Tibial artery (tissue), 4 donors: ENCODE results near the gene PLEKHA5.

Source experiments
- DNase-seq, 2 donors: peaks; one replicate each; pipeline ENCODE4 v3.0.0-alpha.2; 2019
- H3K27ac ChIP-seq, 2 donors: fragments of 200-600 bp; sonication (generic) in 1 of 2; 1 replicate in 1 of 2; 2 replicates in 1 of 2; pipeline ENCODE4 v1.5.1; 2018 to 2019; ENCODE audit warnings: mild to moderate bottlenecking in 1 of 2
- H3K27me3 ChIP-seq, 2 donors: fragments of 200-600 bp; sonication (generic) in 1 of 2; one replicate each; pipeline versions ENCODE4 v1.5.1 to v1.6.0; 2016 to 2019
- H3K36me3 ChIP-seq, 3 donors: fragments of 200-600 bp; sonication (generic) in 2 of 3; one replicate each; pipeline ENCODE4 v1.5.1; 2016 to 2019; ENCODE audit warnings: mild to moderate bottlenecking in 2 of 3
- H3K4me1 ChIP-seq, 4 donors: fragments of 200-600 bp; sonication (generic) in 2 of 4; 1 replicate in 3 of 4; 2 replicates in 1 of 4; pipeline ENCODE4 v1.5.1; 2016 to 2019
- H3K4me3 ChIP-seq, 2 donors: fragments of 200-600 bp; sonication (generic) in 1 of 2; 1 replicate in 1 of 2; 2 replicates in 1 of 2; pipeline ENCODE4 v1.5.1; 2018 to 2019; ENCODE audit warnings: mild to moderate bottlenecking in 2 of 2
- H3K9me3 ChIP-seq, 3 donors: fragments of 200-600 bp; sonication (generic) in 1 of 3; one replicate each; pipeline ENCODE4 v1.5.1; 2016 to 2019
- intact Hi-C: fragments of 100-400 bp; cut with DNase I; formaldehyde crosslinking; loops from one replicate; pipeline ENCODE4 v1.15.0; 2023; ENCODE audit warnings: low total_unique reads
- TF ChIP-seq, protein P1 (sequence below), 2 experiments: fragments of 200-600 bp in 1 of 2; fragments of 450-650 bp in 1 of 2; IDR thresholded peaks; one replicate each; pipeline ENCODE4 v1.5.1; 2017 to 2019; ENCODE audit warnings: antibody characterized with exemption in 2 of 2, mild to moderate bottlenecking in 1 of 2, moderate library complexity in 1 of 2

PLEKHA5 gene

DNA sequence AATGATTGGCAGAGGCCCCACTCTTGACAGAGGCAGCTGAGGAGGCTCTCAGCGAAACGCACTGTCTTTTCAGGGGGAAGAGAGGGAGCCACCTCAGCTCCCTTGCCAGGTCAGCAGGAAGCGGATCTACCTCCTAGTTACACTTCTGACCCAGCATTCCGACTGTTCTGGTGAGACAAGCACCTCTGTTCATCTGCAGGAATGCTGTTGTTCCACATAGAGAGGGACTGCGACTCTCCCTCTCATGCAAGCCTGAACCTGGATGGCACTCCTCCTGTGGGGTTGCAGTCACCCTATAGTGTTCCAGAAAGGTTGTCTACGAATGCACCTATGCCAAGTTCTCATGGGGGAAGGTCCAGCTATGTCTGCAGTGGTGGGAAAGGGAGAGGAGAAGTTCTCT lies 272.7 kb downstream of the PLEKHA5 start:
- Histone ChIP-seq H3K36me3 (no peaks in the 10 kb centered on the region), H3K27ac (no peak overlapping the region), H3K9me3 (no peaks in the 10 kb centered on the region), H3K4me3 (no peak overlapping the region), H3K27me3 (no peaks in the 10 kb centered on the region), H3K4me1 (peaks cover 0 to 12% (median 3%) of the 10 kb centered on the region in 4 donors)
- TF ChIP-seq, protein P1, sequence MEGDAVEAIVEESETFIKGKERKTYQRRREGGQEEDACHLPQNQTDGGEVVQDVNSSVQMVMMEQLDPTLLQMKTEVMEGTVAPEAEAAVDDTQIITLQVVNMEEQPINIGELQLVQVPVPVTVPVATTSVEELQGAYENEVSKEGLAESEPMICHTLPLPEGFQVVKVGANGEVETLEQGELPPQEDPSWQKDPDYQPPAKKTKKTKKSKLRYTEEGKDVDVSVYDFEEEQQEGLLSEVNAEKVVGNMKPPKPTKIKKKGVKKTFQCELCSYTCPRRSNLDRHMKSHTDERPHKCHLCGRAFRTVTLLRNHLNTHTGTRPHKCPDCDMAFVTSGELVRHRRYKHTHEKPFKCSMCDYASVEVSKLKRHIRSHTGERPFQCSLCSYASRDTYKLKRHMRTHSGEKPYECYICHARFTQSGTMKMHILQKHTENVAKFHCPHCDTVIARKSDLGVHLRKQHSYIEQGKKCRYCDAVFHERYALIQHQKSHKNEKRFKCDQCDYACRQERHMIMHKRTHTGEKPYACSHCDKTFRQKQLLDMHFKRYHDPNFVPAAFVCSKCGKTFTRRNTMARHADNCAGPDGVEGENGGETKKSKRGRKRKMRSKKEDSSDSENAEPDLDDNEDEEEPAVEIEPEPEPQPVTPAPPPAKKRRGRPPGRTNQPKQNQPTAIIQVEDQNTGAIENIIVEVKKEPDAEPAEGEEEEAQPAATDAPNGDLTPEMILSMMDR (IDR thresholded peaks at IDR 0.05): no peak
- intact Hi-C loops: no loop called here
- DNase-seq: no peak

DNA sequence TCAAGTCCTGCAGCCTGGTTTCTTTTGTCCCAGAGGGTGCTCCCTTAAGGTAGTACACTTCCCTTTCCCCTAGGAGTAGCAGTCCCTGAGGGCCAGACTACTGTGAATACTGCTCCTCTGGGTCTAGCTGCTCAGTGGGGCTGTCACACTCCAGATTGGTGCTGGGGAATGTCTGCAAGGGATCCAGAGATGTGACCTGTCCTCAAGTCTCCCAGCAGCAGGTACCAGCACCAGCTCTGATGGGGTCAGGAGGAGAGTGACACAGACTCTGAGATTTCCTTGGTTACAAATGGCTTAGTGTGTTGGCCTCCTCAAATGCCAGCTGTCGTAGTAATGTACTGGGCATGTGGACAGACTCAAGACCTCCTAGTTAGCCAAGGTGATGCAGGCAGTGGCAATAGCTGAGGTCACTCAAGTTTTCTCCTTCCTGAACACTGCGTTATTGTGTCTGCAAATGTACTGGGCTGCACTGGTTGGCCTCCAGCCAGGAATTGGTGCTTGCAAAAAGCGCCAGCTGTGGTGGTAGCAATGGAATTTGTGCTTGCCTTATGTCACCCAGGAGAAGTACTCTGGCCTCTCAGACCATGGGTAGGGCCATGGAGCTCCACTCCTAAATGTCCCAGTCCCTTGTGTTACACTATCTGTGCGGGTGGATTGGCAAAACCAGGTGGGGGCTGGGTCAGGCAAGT lies 273.4 kb downstream of the PLEKHA5 start:
- intact Hi-C loops: no loop called here
- Histone ChIP-seq H3K36me3 (no peaks in the 10 kb centered on the region), H3K27ac (no peak overlapping the region), H3K9me3 (no peaks in the 10 kb centered on the region), H3K4me3 (no peak overlapping the region), H3K27me3 (no peaks in the 10 kb centered on the region), H3K4me1 (peaks cover 0 to 12% (median 3%) of the 10 kb centered on the region in 4 donors)
- peak in 1 of 2 donors; percentile 81 for DNase-seq
- TF ChIP-seq, protein P1 (IDR thresholded peaks at IDR 0.05): no peak

DNA sequence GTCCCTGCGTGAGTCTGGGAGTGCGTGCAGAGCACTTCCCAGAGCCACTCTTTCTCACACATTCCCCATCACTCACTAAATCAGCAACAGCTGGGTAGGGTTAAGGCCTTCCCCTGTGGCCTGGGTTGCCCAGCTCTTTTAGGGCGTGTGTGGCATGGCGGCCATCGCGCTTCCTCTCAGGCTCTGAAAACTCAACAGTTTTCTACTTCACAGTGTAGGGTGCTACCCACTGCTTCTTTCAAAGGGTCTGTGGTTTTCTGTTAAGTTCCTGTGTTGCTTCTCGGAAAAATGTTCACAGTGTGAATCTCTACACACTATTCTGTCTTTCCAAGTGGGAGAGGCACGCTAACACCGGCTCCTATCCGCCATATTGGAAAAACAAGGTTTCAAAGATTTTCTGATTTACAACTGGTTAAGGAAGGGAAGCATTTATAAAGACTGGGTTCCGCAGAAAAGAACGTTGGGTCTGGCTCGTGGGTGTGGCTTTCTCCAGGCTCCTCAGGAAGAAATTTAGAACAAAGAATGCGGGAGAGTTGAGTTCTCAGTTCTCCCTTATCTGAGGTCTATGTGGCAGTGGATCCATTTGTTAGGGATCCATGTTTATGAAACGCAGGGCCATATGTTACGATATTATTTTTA lies 274.8 kb downstream of the PLEKHA5 start:
- Histone ChIP-seq H3K27ac (no peak overlapping the region), H3K36me3 (no peaks in the 10 kb centered on the region), H3K4me3 (no peak overlapping the region), H3K4me1 (peaks cover 0 to 22% (median 3%) of the 10 kb centered on the region in 4 donors), H3K27me3 (no peaks in the 10 kb centered on the region), H3K9me3 (no peaks in the 10 kb centered on the region)
- TF ChIP-seq, protein P1 (IDR thresholded peaks at IDR 0.05): no peak
- intact Hi-C loops: no loop called here
- no peak for DNase-seq

DNA sequence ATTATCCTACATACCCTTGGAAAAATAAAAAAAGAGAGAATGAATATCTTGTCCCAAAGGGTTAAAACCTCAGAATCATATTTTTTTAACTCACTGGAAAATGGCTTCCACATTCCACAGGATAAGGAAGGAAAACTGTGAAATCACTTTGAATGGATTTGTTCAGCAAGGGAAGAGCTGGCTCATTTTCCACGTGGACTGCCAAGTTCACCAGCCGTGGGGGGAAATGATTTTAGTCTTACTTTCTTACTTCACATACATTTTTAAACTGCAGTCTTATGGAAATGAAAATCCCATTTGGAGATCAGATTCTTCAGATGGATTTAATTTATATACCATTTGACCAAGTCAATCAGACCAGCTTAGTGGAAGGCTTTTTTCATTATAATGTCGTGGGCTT lies 279.8 kb downstream of the PLEKHA5 start:
- H3K36me3 ChIP-seq: no peaks in the 10 kb centered on the region
- H3K4me1 ChIP-seq: peaks cover 0 to 31% (median 8%) of the 10 kb centered on the region in 4 donors
- H3K4me3 ChIP-seq: no peak overlapping the region
- H3K27me3 ChIP-seq: no peaks in the 10 kb centered on the region
- H3K9me3 ChIP-seq: no peaks in the 10 kb centered on the region
- intact Hi-C loops: no loop called here
- no peak for DNase-seq
- H3K27ac ChIP-seq: peak overlapping the region in 1 of 2 donors; percentile 47
- TF ChIP-seq, protein P1 (IDR thresholded peaks at IDR 0.05): no peak

DNA sequence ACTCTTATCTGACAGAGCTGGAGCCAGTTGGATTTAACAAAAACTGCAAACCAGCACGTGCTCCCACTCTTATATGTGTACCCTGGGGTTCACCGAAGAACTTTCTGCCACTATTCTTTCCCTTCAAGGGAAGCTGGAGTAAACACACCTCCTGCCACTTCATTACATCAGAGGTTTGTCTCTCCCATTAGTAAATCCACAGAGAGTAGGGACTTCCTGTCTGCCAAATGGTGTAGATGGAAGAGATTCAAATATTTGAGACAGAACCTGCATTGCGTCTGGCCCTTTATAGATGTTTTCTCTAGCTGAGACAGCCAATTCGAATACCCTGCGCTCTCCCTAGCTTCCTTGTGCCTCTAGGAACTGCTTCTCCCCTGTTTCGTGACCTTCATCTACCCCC lies 280.7 kb downstream of the PLEKHA5 start:
- Histone ChIP-seq H3K4me1 (peaks cover 0 to 31% (median 8%) of the 10 kb centered on the region in 4 donors), H3K36me3 (no peaks in the 10 kb centered on the region), H3K4me3 (no peak overlapping the region), H3K9me3 (no peaks in the 10 kb centered on the region), H3K27me3 (no peaks in the 10 kb centered on the region), H3K27ac (peak overlapping the region; percentile 47 to 49)
- intact Hi-C loops: no loop called here
- TF ChIP-seq, protein P1 (IDR thresholded peaks at IDR 0.05): no peak
- no peak for DNase-seq
